GM12891 (cell line): Measurements from ENCODE around the gene AFF4.

ENCODE experiments used
- POLR2A ChIP-seq: IDR thresholded peaks from 2 replicates; pipeline ENCODE4 v1.6.1; 2011; ENCODE audit warnings: low read depth, low read length, control low read depth
- POLR2AphosphoS5 ChIP-seq: IDR thresholded peaks from 2 replicates; pipeline ENCODE4 v1.6.1; 2011; ENCODE audit warnings: low read depth, low read length, control low read depth

DNA sequence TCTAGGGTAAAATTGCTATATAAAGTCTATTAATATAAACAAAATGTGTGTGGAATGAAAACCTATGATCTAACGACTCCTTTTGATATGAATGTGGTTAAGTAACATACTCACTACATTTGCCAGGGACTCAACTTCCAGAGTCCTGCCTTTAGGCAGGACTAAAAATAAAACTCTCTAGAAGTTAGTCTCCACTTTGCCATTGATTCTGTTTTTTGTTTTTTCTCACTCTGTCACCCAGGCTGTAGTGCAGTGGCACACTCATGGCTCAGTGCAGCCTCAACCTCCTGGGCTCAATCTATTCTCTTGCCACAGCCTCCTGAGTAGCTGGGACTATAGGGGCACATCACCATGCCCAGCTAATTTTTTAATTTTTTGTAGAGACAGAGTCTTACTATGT is 32.9 kb upstream of the AFF4 start:
- no peak for TF ChIP-seq POLR2A
- TF ChIP-seq POLR2AphosphoS5 = no peak
